ENCODE data around the gene LAMA3. TPM values are rescaled to one million over a fixed set of nuclear protein-coding genes. Genes with fewer than 3 reads are reported as not detected.

LAMA3 gene
- total and polyA plus RNA-seq, 9 donors: 2.9 to 44.9 (median 14.8) TPM

GRCh38 chr18:23855721-23856120 is 166.5 kb downstream of the LAMA3 start:
- no peaks in the 10 kb centered on the region for H3K9me3 ChIP-seq
- intact Hi-C loops (cut with DNase I): no loop called here
- WGBS, 3 donors: 89 to 94% (median 90%) methylated on average over 5 of the region's 5 CpGs
- H3K27ac ChIP-seq: no peak overlapping the region
- DNase-seq: no peak
- no peaks in the 10 kb centered on the region for H3K27me3 ChIP-seq
- TF ChIP-seq EP300 (IDR thresholded peaks at IDR 0.05): no peak
- TF ChIP-seq POLR2A (IDR thresholded peaks at IDR 0.05): no peak
- no peak for TF ChIP-seq CTCF (IDR thresholded peaks at IDR 0.05)
- H3K4me1 ChIP-seq (ENCODE audit: insufficient read depth): no peaks in the 10 kb centered on the region
- no peak overlapping the region for H3K4me3 ChIP-seq
- no peaks in the 10 kb centered on the region for H3K36me3 ChIP-seq

GRCh38 chr18:23856466-23857163 is 167.4 kb downstream of the LAMA3 start:
- intact Hi-C loops (cut with DNase I): no loop called here
- H3K36me3 ChIP-seq: no peaks in the 10 kb centered on the region
- WGBS, 3 donors: 80 to 84% (median 82%) methylated on average over 5 of the region's 5 CpGs
- no peaks in the 10 kb centered on the region for H3K27me3 ChIP-seq
- H3K9me3 ChIP-seq: no peaks in the 10 kb centered on the region
- no peak overlapping the region for H3K4me3 ChIP-seq
- H3K4me1 ChIP-seq (ENCODE audit: insufficient read depth): no peaks in the 10 kb centered on the region
- TF ChIP-seq CTCF (IDR thresholded peaks at IDR 0.05): no peak
- TF ChIP-seq EP300 (IDR thresholded peaks at IDR 0.05): no peak
- no peak for TF ChIP-seq POLR2A (IDR thresholded peaks at IDR 0.05)
- DNase-seq: no peak
- H3K27ac ChIP-seq: no peak overlapping the region

GRCh38 chr18:23857164-23857552 is 167.9 kb downstream of the LAMA3 start:
- DNase-seq: no peak
- intact Hi-C loops (cut with DNase I): no loop called here
- Histone ChIP-seq H3K4me3 (no peak overlapping the region), H3K9me3 (no peaks in the 10 kb centered on the region), H3K4me1 (ENCODE audit: insufficient read depth) (no peaks in the 10 kb centered on the region), H3K36me3 (no peaks in the 10 kb centered on the region), H3K27me3 (no peaks in the 10 kb centered on the region), H3K27ac (no peak overlapping the region)
- TF ChIP-seq POLR2A (IDR thresholded peaks at IDR 0.05): no peak
- no peak for TF ChIP-seq EP300 (IDR thresholded peaks at IDR 0.05)
- no peak for TF ChIP-seq CTCF (IDR thresholded peaks at IDR 0.05)
- WGBS, 3 donors: 90 to 97% (median 96%) methylated on average over 5 of the region's 5 CpGs

- intact Hi-C loops (cut with DNase I): no loop called here
- TF ChIP-seq CTCF (IDR thresholded peaks at IDR 0.05): no peak
- TF ChIP-seq EP300 (IDR thresholded peaks at IDR 0.05): no peak
- no peak for TF ChIP-seq POLR2A (IDR thresholded peaks at IDR 0.05)
- Histone ChIP-seq H3K4me1 (ENCODE audit: insufficient read depth) (no peaks in the 10 kb centered on the region), H3K36me3 (no peaks in the 10 kb centered on the region), H3K9me3 (no peaks in the 10 kb centered on the region), H3K27me3 (no peaks in the 10 kb centered on the region), H3K27ac (no peak overlapping the region), H3K4me3 (no peak overlapping the region)
- WGBS, 3 donors: 84 to 90% (median 89%) methylated on average over 9 of the region's 9 CpGs
- peak in 1 of 5 donors; percentile 39 for DNase-seq
Measured at GRCh38 chr18:23857756-23858155, 168.5 kb downstream of the LAMA3 start.
